ENCODE data around the gene ZNF561.

- no peak for TF ChIP-seq EZH2 (IDR thresholded peaks at IDR 0.05; ENCODE audit: borderline replicate concordance, low read depth, low read length, poor library complexity, severe bottlenecking)
- TF ChIP-seq, protein P1, sequence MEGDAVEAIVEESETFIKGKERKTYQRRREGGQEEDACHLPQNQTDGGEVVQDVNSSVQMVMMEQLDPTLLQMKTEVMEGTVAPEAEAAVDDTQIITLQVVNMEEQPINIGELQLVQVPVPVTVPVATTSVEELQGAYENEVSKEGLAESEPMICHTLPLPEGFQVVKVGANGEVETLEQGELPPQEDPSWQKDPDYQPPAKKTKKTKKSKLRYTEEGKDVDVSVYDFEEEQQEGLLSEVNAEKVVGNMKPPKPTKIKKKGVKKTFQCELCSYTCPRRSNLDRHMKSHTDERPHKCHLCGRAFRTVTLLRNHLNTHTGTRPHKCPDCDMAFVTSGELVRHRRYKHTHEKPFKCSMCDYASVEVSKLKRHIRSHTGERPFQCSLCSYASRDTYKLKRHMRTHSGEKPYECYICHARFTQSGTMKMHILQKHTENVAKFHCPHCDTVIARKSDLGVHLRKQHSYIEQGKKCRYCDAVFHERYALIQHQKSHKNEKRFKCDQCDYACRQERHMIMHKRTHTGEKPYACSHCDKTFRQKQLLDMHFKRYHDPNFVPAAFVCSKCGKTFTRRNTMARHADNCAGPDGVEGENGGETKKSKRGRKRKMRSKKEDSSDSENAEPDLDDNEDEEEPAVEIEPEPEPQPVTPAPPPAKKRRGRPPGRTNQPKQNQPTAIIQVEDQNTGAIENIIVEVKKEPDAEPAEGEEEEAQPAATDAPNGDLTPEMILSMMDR (conservative IDR thresholded peaks at IDR 0.05; ENCODE audit: low read depth, low read length): no peak
These were observed 20.8 kb upstream of the ZNF561 start for GRCh38 chr19:9641810-9642209.
